Gastrocnemius medialis (tissue), 4 donors: ENCODE measurements around the gene PCNX2.

Experiments used
- CTCF ChIP-seq, 5 experiments: fragments of 450-650 bp in 3 of 5; fragments of 200-600 bp in 2 of 5; sonication (generic) in 2 of 5; IDR thresholded peaks in 4 of 5; conservative IDR thresholded peaks in 1 of 5; 1 replicate in 4 of 5; 2 replicates in 1 of 5; pipeline ENCODE4 v1.5.1; 2016 to 2019; ENCODE audit warnings: antibody characterized with exemption in 5 of 5, mild to moderate bottlenecking in 3 of 5, moderate library complexity in 3 of 5
- POLR2A ChIP-seq, 2 donors: fragments of 450-650 bp; IDR thresholded peaks; one replicate each; pipeline ENCODE4 v1.6.1; 2017; ENCODE audit warnings: antibody characterized with exemption in 2 of 2, mild to moderate bottlenecking in 2 of 2, moderate library complexity in 2 of 2

GRCh38 chr1:233261695-233262094 is 33.8 kb downstream of the PCNX2 start:
- TF ChIP-seq CTCF (IDR thresholded peaks at IDR 0.05 in 4 of 5, conservative IDR thresholded peaks at IDR 0.05 in 1 of 5) (no peak), POLR2A (IDR thresholded peaks at IDR 0.05) (no peak)
